Bronchial epithelial cell (primary cell): Measurements from ENCODE around the gene RNASE3. TPM values are rescaled to one million over a fixed set of nuclear protein-coding genes. Genes with fewer than 3 reads are reported as not detected.
A peak's percentile ranks its signal among the peaks of the same experiment; 100 is the strongest.
"Not testable (repeated sequence)": the region's sequence is repeated elsewhere in the genome, so short reads cannot be mapped to it uniquely, and the experiment has no call there.

Experiments used
- DNase-seq: peaks from one replicate; pipeline ENCODE4 v3.0.0-alpha.2; 2010; ENCODE audit warnings: low read depth
- FAIRE-seq: peaks from 2 replicates; lab custom pipeline; 2011; peaks lifted over from hg19 to GRCh38; lab: Jason Lieb, UNC
- H3K27me3 ChIP-seq: 2 replicates; pipeline ENCODE4 v1.5.1; 2011; ENCODE audit warnings: low read length; ENCODE audit not compliant: control insufficient read depth, insufficient read depth
- H3K36me3 ChIP-seq: 2 replicates; pipeline ENCODE4 v1.5.1; 2011; ENCODE audit warnings: low read length; ENCODE audit not compliant: control insufficient read depth, insufficient read depth
- H3K4me3 ChIP-seq: 2 replicates; pipeline ENCODE4 v1.5.1; 2011; ENCODE audit warnings: mild to moderate bottlenecking, low read depth, low read length, control low read depth
- CTCF ChIP-seq: IDR thresholded peaks from 2 replicates; pipeline ENCODE4 v1.5.1; 2011; ENCODE audit warnings: mild to moderate bottlenecking, moderate library complexity, low read length, control low read depth, inconsistent platforms; ENCODE audit not compliant: insufficient read depth, severe bottlenecking
- total RNA-seq: library from RNA; depleted of rRNA; stranded (reverse); fragments of >200 nt; gene quantifications from 2 replicates; pipeline ENCODE4 v1.2.1, GENCODE V29; 2014

RNASE3 gene
- total RNA-seq, 1 donor from 2014 or later = not detected

GRCh38 chr14:20877016-20877415 is 14.2 kb upstream of the RNASE3 start:
- Histone ChIP-seq H3K4me3 (no peak overlapping the region), H3K27me3 (no peaks in the 10 kb centered on the region), H3K36me3 (no peaks in the 10 kb centered on the region)
- TF ChIP-seq CTCF = no peak
- no peak for FAIRE-seq
- DNase-seq = no peak

- Histone ChIP-seq H3K36me3 (no peaks in the 10 kb centered on the region), H3K27me3 (no peaks in the 10 kb centered on the region), H3K4me3 (no peak overlapping the region)
- no peak for DNase-seq
- no peak for TF ChIP-seq CTCF
- FAIRE-seq = no peak
These were observed 12.5 kb upstream of the RNASE3 start for GRCh38 chr14:20878695-20879094.

- not testable (repeated sequence) for H3K4me3 ChIP-seq, H3K36me3 ChIP-seq, FAIRE-seq, DNase-seq, H3K27me3 ChIP-seq
These were observed 10.0 kb upstream of the RNASE3 start for GRCh38 chr14:20881229-20881628.

GRCh38 chr14:20882787-20883186 is 8.4 kb upstream of the RNASE3 start:
- not testable (repeated sequence) for H3K36me3 ChIP-seq, H3K27me3 ChIP-seq, DNase-seq, H3K4me3 ChIP-seq
- FAIRE-seq = peak; percentile 18

GRCh38 chr14:20888411-20888810 is 2.8 kb upstream of the RNASE3 start:
- DNase-seq, H3K27me3 ChIP-seq, FAIRE-seq, H3K36me3 ChIP-seq, H3K4me3 ChIP-seq: not testable (repeated sequence)

GRCh38 chr14:20895322-20895721 is 4.1 kb downstream of the RNASE3 start:
- not testable (repeated sequence) for FAIRE-seq, DNase-seq, H3K4me3 ChIP-seq, H3K27me3 ChIP-seq, H3K36me3 ChIP-seq

GRCh38 chr14:20904393-20905029 is 13.3 kb downstream of the RNASE3 start:
- Histone ChIP-seq H3K27me3 (no peaks in the 10 kb centered on the region), H3K4me3 (no peak overlapping the region), H3K36me3 (no peaks in the 10 kb centered on the region)
- FAIRE-seq (no peak), DNase-seq (no peak)
- no peak for TF ChIP-seq CTCF

GRCh38 chr14:20905676-20906075 is 14.5 kb downstream of the RNASE3 start:
- no peaks in the 10 kb centered on the region for H3K27me3 ChIP-seq
- H3K4me3 ChIP-seq = no peak overlapping the region
- no peak for TF ChIP-seq CTCF
- H3K36me3 ChIP-seq = no peaks in the 10 kb centered on the region
- no peak for DNase-seq
- no peak for FAIRE-seq
